Mammary epithelial cell (primary cell): ENCODE results near the gene CEP152.

ENCODE experiments used
- CTCF ChIP-seq, 2 donors: IDR thresholded peaks in 1 of 2; conservative IDR thresholded peaks in 1 of 2; 2 replicates each; pipeline ENCODE4 v1.5.1; 2011 to 2012; ENCODE audit warnings: inconsistent platforms in 2 of 2, low read length in 2 of 2, mild to moderate bottlenecking in 2 of 2, control low read depth in 1 of 2, low read depth in 1 of 2; ENCODE audit not compliant: insufficient read depth in 1 of 2; ENCODE audit errors: extremely low read depth in 1 of 2
- EZH2 ChIP-seq: IDR thresholded peaks from 2 replicates; pipeline ENCODE4 v1.6.1; 2012; ENCODE audit warnings: low read length, inconsistent platforms, borderline replicate concordance

GRCh38 chr15:48765022-48765421 is 45.8 kb downstream of the CEP152 start:
- TF ChIP-seq EZH2 (no peak), CTCF (conservative IDR thresholded peaks at IDR 0.05 in 1 of 2, IDR thresholded peaks at IDR 0.05 in 1 of 2; ENCODE audit: extremely low read depth in 1 of 2, insufficient read depth in 1 of 2, low read depth in 1 of 2, low read length in 2 of 2) (no peak)
